Measurements from ENCODE around the gene SPAG16.
"Not testable (repeated sequence)": the region's sequence is repeated elsewhere in the genome, so short reads cannot be mapped to it uniquely, and the experiment has no call there.

DNA sequence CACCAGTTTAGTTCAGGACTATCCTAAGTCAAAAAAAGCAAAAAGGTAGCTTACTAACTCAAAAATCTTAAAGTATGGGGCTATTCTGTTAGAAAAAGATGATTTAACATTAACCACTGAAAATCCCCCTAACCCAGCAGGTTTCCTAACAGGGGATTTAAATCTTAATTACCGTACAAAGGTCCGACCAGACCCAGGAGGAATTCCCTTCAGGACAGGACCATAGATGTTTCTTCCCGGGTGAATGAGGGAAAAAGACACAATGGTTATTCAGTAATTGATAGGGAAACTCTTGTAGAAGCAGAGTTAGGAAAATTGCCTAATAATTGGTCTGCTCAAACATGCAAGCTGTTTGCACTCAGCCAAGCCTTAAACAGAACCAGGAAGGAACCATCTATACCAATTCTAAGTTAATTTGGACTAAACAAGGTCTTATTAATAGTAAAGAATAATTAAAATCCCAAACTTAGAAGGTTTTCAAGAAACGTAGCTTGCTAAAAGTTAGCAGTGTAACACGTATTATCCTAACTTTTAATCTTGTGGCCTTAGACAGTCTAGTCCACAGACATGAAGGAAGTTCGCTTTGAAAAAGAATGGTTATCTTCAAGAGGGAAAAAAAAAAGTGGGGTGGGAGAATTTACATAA lies 124.3 kb downstream of the SPAG16 start:
- TF ChIP-seq, protein P1, sequence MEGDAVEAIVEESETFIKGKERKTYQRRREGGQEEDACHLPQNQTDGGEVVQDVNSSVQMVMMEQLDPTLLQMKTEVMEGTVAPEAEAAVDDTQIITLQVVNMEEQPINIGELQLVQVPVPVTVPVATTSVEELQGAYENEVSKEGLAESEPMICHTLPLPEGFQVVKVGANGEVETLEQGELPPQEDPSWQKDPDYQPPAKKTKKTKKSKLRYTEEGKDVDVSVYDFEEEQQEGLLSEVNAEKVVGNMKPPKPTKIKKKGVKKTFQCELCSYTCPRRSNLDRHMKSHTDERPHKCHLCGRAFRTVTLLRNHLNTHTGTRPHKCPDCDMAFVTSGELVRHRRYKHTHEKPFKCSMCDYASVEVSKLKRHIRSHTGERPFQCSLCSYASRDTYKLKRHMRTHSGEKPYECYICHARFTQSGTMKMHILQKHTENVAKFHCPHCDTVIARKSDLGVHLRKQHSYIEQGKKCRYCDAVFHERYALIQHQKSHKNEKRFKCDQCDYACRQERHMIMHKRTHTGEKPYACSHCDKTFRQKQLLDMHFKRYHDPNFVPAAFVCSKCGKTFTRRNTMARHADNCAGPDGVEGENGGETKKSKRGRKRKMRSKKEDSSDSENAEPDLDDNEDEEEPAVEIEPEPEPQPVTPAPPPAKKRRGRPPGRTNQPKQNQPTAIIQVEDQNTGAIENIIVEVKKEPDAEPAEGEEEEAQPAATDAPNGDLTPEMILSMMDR (IDR thresholded peaks at IDR 0.05; ENCODE audit: insufficient read depth, low read length, poor library complexity, severe bottlenecking), result not testable (repeated sequence)
- not testable (repeated sequence) for TF ChIP-seq EZH2phosphoT487 (conservative IDR thresholded peaks at IDR 0.05; ENCODE audit: low read length)
